PC-3 (cell line): Measurements from ENCODE around the gene SCMH1. TPM values are rescaled to one million over a fixed set of nuclear protein-coding genes. Genes with fewer than 3 reads are reported as not detected.

ENCODE experiments used
- ATAC-seq: fragments of 200-7000 bp; cut with Tn5 transposase; 2 replicates; pipeline ENCODE4 v1.9.1; 2020; ENCODE audit warnings: mild to moderate bottlenecking, moderate library complexity
- BruUV-seq: library from RNA; stranded (reverse); fragments of 400-500 nt; replicated peaks from 2 replicates; lab custom pipeline; 2021; lab: Mats Ljungman, UMichigan
- CTCF ChIA-PET: fragments of 300-600 bp; sonication (Branson Sonifier 250); formaldehyde crosslinking; loops from one replicate; lab custom pipeline; 2022; ENCODE audit warnings: antibody characterized with exemption; lab: Charles Lee
- POLR2A ChIA-PET: fragments of 300-600 bp; sonication (Branson Sonifier 250); formaldehyde crosslinking; loops from one replicate; lab custom pipeline; 2022; ENCODE audit warnings: antibody characterized with exemption; ENCODE audit not compliant: unreplicated experiment; lab: Charles Lee
- DNase-seq: peaks from one replicate; pipeline ENCODE4 v3.0.0-alpha.2; 2015
- H2AFZ ChIP-seq: fragments of 300-600 bp; sonication (generic); 2 replicates; pipeline ENCODE4 v1.6.0; 2016; ENCODE audit warnings: antibody characterized with exemption, low read length
- H3F3A ChIP-seq: fragments of 300-600 bp; sonication (generic); one replicate; pipeline ENCODE4 v1.6.0; 2017; ENCODE audit warnings: antibody characterized with exemption, low read length, control low read depth, mild to moderate bottlenecking; ENCODE audit not compliant: unreplicated experiment
- H3K27ac ChIP-seq: fragments of 300-600 bp; sonication (generic); 2 replicates; pipeline ENCODE4 v1.5.1; 2016; ENCODE audit warnings: mild to moderate bottlenecking, low read length
- H3K27me3 ChIP-seq: fragments of 300-600 bp; sonication (generic); 2 replicates; pipeline ENCODE4 v1.6.1; 2016; ENCODE audit warnings: low read length, mixed read lengths
- H3K36me3 ChIP-seq: fragments of 300-600 bp; sonication (generic); 2 replicates; pipeline ENCODE4 v1.6.1; 2016; ENCODE audit warnings: low read depth, mixed run types, low read length, mixed read lengths
- H3K4me1 ChIP-seq: fragments of 300-600 bp; sonication (generic); 2 replicates; pipeline ENCODE4 v1.5.1; 2016; ENCODE audit warnings: low read length; ENCODE audit not compliant: insufficient read depth
- H3K4me2 ChIP-seq: fragments of 300-600 bp; sonication (generic); 2 replicates; pipeline ENCODE4 v1.6.0; 2016; ENCODE audit warnings: low read length
- H3K4me3 ChIP-seq: fragments of 300-600 bp; sonication (generic); 2 replicates; pipeline ENCODE4 v1.5.1; 2016; ENCODE audit warnings: mild to moderate bottlenecking, low read length, mixed read lengths
- H3K79me2 ChIP-seq: fragments of 300-600 bp; sonication (generic); 2 replicates; pipeline ENCODE4 v1.6.1; 2017; ENCODE audit warnings: low read length, mixed read lengths
- H3K9ac ChIP-seq: fragments of 300-600 bp; sonication (generic); 2 replicates; pipeline ENCODE4 v1.6.0; 2016; ENCODE audit warnings: mild to moderate bottlenecking, low read length
- H3K9me2 ChIP-seq: fragments of 300-600 bp; sonication (generic); replicated peaks from 2 replicates; pipeline ENCODE4 v1.6.1; 2016; ENCODE audit warnings: mixed run types, low read length, mixed read lengths
- H3K9me3 ChIP-seq: fragments of 300-600 bp; sonication (generic); 2 replicates; pipeline ENCODE4 v1.6.1; 2016; ENCODE audit warnings: low read length, mixed read lengths
- H4K20me1 ChIP-seq: fragments of 300-600 bp; sonication (generic); 2 replicates; pipeline ENCODE4 v1.6.1; 2016; ENCODE audit warnings: low read length, mixed read lengths
- CTCF ChIP-seq: fragments of 300-600 bp; sonication (generic); conservative IDR thresholded peaks from 2 replicates; pipeline ENCODE4 v1.5.1; 2017; ENCODE audit warnings: antibody characterized with exemption, low read depth, mild to moderate bottlenecking, low read length
- EZH2 ChIP-seq: fragments of 300-600 bp; sonication (generic); IDR thresholded peaks from one replicate; pipeline ENCODE4 v1.6.1; 2017; ENCODE audit warnings: antibody characterized with exemption, mild to moderate bottlenecking, low read length; ENCODE audit not compliant: unreplicated experiment
- EZH2phosphoT487 ChIP-seq: fragments of 300-600 bp; sonication (generic); IDR thresholded peaks from 2 replicates; pipeline ENCODE4 v1.6.1; 2018; ENCODE audit warnings: mild to moderate bottlenecking, antibody characterized with exemption, low read length, borderline replicate concordance
- intact Hi-C: fragments of 100-400 bp; cut with micrococcal nuclease; formaldehyde crosslinking; loops from 2 replicates; pipeline ENCODE4 v1.9.0; 2023
- total RNA-seq: library from RNA; depleted of rRNA; stranded (reverse); fragments of >200 nt; gene quantifications from 2 replicates; pipeline ENCODE4 v1.2.3, GENCODE V29; 2014; rRNA removed

SCMH1 gene
- total RNA-seq, 1 experiment from 2014 or later = 33.6 TPM

DNA sequence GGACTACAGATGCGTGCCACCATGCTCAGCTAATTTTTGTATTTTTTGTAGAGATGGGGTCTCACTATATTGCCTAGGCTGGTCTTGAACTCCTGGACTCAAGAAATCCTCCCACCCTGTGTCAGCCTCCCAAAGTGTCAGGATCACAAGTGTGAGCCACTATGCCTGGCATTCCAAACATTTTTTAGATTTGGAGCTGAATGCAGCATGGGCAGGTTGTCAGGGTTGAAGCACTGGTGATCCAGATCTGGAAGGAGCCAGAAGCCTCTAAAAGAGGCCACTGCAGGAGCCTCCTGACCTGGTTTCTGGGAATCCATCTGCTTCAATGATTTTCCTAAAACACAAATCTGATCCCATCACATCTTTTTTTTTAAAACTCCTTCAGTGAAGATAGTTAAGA, 264.4 kb downstream of the SCMH1 start:
- Histone ChIP-seq H3F3A (no peaks in the 10 kb centered on the region), H3K36me3 (peaks cover 5% of the 10 kb centered on the region; the same call in 1 of the 2 replicates), H3K9me2 (no peaks in the 10 kb centered on the region), H3K4me1 (peaks cover 19% of the 10 kb centered on the region), H3K9ac (no peak overlapping the region), H3K27me3 (no peaks in the 10 kb centered on the region), H3K4me2 (no peak overlapping the region), H3K79me2 (peaks cover 28% of the 10 kb centered on the region), H3K4me3 (no peak overlapping the region), H3K9me3 (no peaks in the 10 kb centered on the region), H4K20me1 (peaks cover 18% of the 10 kb centered on the region), H2AFZ (no peak overlapping the region), H3K27ac (no peak overlapping the region)
- intact Hi-C loops = no loop called here
- no TSS peak for BruUV-seq
- ATAC-seq = no peak
- no peak for DNase-seq
- ChIA-PET POLR2A (no interaction called here), CTCF (interaction anchor here (0.6 kb wide), 1 partner anchor 491 kb away, joined by 5 read pairs; no protein-coding TSS in a partner anchor)
- no peak for TF ChIP-seq EZH2phosphoT487
- no peak for TF ChIP-seq CTCF
- TF ChIP-seq EZH2 = no peak

Other genes with a start within 250 kb of the SCMH1 start
- gene SLFNL1, start 220.6 kb downstream of the SCMH1 start, total RNA-seq = 0.12 and 0.22 TPM in 2 replicates
- gene FOXO6, start 119.1 kb upstream of the SCMH1 start, total RNA-seq = 1.2 and 5.4 TPM in 2 replicates
- gene EDN2, start 242.4 kb upstream of the SCMH1 start, total RNA-seq = 0.36 TPM in 1 of 2 replicates, not detected in the other